ENCODE data around the gene ENC1. TPM values are rescaled to one million over a fixed set of nuclear protein-coding genes. Genes with fewer than 3 reads are reported as not detected.

The ENC1 gene
- total and polyA plus RNA-seq, 2 of the 4 experiments (the other 2 are of a cell fraction): 25.6 to 70.8 TPM

DNA sequence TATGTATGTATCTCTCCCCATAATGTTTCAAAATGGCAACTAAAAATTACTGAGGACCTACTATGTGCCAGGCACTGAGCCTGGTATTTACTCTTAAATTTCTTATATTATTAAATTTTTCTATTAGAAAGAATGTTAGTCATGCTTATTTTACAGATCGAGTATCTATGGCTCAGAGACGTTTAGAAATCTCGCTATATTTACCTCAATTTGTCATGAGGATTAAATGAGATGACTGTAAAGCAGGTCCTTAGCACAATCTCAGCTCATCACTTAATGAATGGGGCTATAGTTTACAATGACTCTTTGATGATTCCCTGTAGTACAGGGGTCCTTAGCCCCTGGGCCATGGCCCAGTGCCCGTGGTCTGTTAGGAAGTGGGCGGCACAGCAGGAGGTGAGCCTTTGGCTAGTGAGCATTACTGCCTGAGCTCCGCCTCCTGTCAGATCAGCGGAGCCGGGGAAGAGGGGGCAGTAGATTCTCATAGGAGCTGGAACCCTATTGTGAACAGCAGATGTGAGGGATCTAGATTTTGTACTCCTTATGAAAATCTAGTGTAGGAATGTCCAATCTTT lies 15.5 kb downstream of the ENC1 start:
- no TSS peak for BruUV-seq (replicated peaks)
- H3K4me3 ChIP-seq (ENCODE audit: insufficient read depth, low read depth, low read length): no peak overlapping the region
- H3K9me3 ChIP-seq (ENCODE audit: control insufficient read depth, insufficient read depth, low read length): no peaks in the 10 kb centered on the region
- no peak overlapping the region for H2AK5ac ChIP-seq (ENCODE audit: low read depth, low read length)
- no peak overlapping the region for H3K56ac ChIP-seq (ENCODE audit: extremely low read depth, insufficient read depth, low read length)
- in situ Hi-C loops (cut with MboI; ENCODE audit: low sequenced_read_pairs): no loop called here
- no peak overlapping the region for H3K18ac ChIP-seq (ENCODE audit: low read depth, low read length)
- H3K14ac ChIP-seq (replicated peaks; ENCODE audit: low read depth, low read length): no peak overlapping the region
- H3K4me1 ChIP-seq (ENCODE audit: control insufficient read depth, insufficient read depth, low read length): peaks cover under 1% of the 10 kb centered on the region; the same call in 1 of the 2 replicates
- dilution Hi-C loops (cut with HindIII; ENCODE audit: low sequenced_read_pairs, unreplicated experiment): no loop called here
- no peak overlapping the region for H4K5ac ChIP-seq (ENCODE audit: low read depth, low read length)
- no peak overlapping the region for H2BK15ac ChIP-seq (ENCODE audit: low read depth, low read length)
- DNase-seq (no peak), ATAC-seq (ENCODE audit: low read depth) (no peak)
- TF ChIP-seq MAFK (IDR thresholded peaks at IDR 0.05; ENCODE audit: low read depth, low read length) (no peak), RAD21 (IDR thresholded peaks at IDR 0.05; ENCODE audit: low read length) (no peak), RFX5 (IDR thresholded peaks at IDR 0.05; ENCODE audit: low read depth, low read length) (no peak), CEBPB (IDR thresholded peaks at IDR 0.05; ENCODE audit: low read depth, low read length) (no peak), CHD1 (IDR thresholded peaks at IDR 0.05; ENCODE audit: low read depth, low read length) (no peak), FOS (IDR thresholded peaks at IDR 0.05; ENCODE audit: low read depth, low read length) (no peak), BHLHE40 (IDR thresholded peaks at IDR 0.05; ENCODE audit: low read depth, low read length) (no peak), MXI1 (IDR thresholded peaks at IDR 0.05; ENCODE audit: borderline replicate concordance, low read depth, low read length) (no peak), RCOR1 (IDR thresholded peaks at IDR 0.05; ENCODE audit: insufficient replicate concordance, low read length) (no peak), SMC3 (IDR thresholded peaks at IDR 0.05; ENCODE audit: low read depth, low read length) (no peak), POLR2A (IDR thresholded peaks at IDR 0.05; ENCODE audit: low read depth, low read length) (no peak), MAZ (IDR thresholded peaks at IDR 0.05; ENCODE audit: borderline replicate concordance, low read depth, low read length) (no peak), NFE2L2 (IDR thresholded peaks at IDR 0.05; ENCODE audit: low read depth, low read length) (no peak)
- TF ChIP-seq, protein P1, sequence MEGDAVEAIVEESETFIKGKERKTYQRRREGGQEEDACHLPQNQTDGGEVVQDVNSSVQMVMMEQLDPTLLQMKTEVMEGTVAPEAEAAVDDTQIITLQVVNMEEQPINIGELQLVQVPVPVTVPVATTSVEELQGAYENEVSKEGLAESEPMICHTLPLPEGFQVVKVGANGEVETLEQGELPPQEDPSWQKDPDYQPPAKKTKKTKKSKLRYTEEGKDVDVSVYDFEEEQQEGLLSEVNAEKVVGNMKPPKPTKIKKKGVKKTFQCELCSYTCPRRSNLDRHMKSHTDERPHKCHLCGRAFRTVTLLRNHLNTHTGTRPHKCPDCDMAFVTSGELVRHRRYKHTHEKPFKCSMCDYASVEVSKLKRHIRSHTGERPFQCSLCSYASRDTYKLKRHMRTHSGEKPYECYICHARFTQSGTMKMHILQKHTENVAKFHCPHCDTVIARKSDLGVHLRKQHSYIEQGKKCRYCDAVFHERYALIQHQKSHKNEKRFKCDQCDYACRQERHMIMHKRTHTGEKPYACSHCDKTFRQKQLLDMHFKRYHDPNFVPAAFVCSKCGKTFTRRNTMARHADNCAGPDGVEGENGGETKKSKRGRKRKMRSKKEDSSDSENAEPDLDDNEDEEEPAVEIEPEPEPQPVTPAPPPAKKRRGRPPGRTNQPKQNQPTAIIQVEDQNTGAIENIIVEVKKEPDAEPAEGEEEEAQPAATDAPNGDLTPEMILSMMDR (conservative IDR thresholded peaks at IDR 0.05; ENCODE audit: low read depth, low read length): no peak
- TF ChIP-seq, protein P2, sequence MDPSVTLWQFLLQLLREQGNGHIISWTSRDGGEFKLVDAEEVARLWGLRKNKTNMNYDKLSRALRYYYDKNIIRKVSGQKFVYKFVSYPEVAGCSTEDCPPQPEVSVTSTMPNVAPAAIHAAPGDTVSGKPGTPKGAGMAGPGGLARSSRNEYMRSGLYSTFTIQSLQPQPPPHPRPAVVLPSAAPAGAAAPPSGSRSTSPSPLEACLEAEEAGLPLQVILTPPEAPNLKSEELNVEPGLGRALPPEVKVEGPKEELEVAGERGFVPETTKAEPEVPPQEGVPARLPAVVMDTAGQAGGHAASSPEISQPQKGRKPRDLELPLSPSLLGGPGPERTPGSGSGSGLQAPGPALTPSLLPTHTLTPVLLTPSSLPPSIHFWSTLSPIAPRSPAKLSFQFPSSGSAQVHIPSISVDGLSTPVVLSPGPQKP (IDR thresholded peaks at IDR 0.05; ENCODE audit: borderline replicate concordance, low read depth, low read length): no peak
- TF ChIP-seq, protein P3, sequence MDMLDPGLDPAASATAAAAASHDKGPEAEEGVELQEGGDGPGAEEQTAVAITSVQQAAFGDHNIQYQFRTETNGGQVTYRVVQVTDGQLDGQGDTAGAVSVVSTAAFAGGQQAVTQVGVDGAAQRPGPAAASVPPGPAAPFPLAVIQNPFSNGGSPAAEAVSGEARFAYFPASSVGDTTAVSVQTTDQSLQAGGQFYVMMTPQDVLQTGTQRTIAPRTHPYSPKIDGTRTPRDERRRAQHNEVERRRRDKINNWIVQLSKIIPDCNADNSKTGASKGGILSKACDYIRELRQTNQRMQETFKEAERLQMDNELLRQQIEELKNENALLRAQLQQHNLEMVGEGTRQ (IDR thresholded peaks at IDR 0.05; ENCODE audit: low read depth, low read length): no peak
- H3K4me2 ChIP-seq (ENCODE audit: low read depth, low read length): no peak overlapping the region
- 0 out of 2 replicates have a peak, but pooled peaks cover 4% of the 10 kb centered on the region for H3K9me1 ChIP-seq (ENCODE audit: insufficient read depth, low read length)
- intact Hi-C loops (cut with micrococcal nuclease): no loop called here
- 50% methylated on average over 2 of the region's 8 CpGs; no CpG with 5 or more reads in 1 of the 2 experiments for WGBS, 2 experiments (ENCODE audit: extremely low coverage in 2 of 2, insufficient read length in 1 of 2)
- ChIA-PET CTCF (no interaction called here), POLR2A (ENCODE audit: unreplicated experiment) (no interaction called here)
- H3K27ac ChIP-seq (ENCODE audit: insufficient read depth, low read length): no peak overlapping the region
- no peak overlapping the region for H3K4ac ChIP-seq (ENCODE audit: low read depth, low read length)
- no peak overlapping the region for H2BK120ac ChIP-seq (ENCODE audit: low read depth, low read length)
- H2AFZ ChIP-seq (replicated peaks; ENCODE audit: low read length, poor library complexity): no peak overlapping the region
- peaks cover 18 to 22% of the 10 kb centered on the region in 2 experiments for H3K79me1 ChIP-seq (ENCODE audit: low read depth in 1 of 2, low read length in 2 of 2)
- no peaks in the 10 kb centered on the region for H3K27me3 ChIP-seq (ENCODE audit: control insufficient read depth, insufficient read depth, low read length)
- H3K9ac ChIP-seq (ENCODE audit: low read depth, low read length): no peak overlapping the region
- H2AK9ac ChIP-seq (replicated peaks; ENCODE audit: low read depth, low read length, poor library complexity): no peak overlapping the region
- H3K36me3 ChIP-seq (ENCODE audit: control insufficient read depth, insufficient read depth, low read length): peaks cover 5% of the 10 kb centered on the region; the same call in 1 of the 2 replicates
- no peak overlapping the region for H4K8ac ChIP-seq (ENCODE audit: low read depth in 2 of 2, low read length in 2 of 2)
- no peak overlapping the region for H2BK20ac ChIP-seq (ENCODE audit: low read depth, low read length)
- no peak overlapping the region for H2BK5ac ChIP-seq (ENCODE audit: low read depth, low read length, poor library complexity, severe bottlenecking)
- no peak overlapping the region for H4K91ac ChIP-seq (ENCODE audit: insufficient read depth, low read depth, low read length)
- no peak overlapping the region for H3K23ac ChIP-seq (ENCODE audit: low read depth, low read length)
- H4K20me1 ChIP-seq (ENCODE audit: insufficient read depth, low read length): 0 out of 2 replicates have a peak, but pooled peaks cover under 1% of the 10 kb centered on the region

Measured in IMR-90 (cell line).